GM12892 (cell line): Measurements from ENCODE around the gene PLA2G6.

Source experiments
- POLR2A ChIP-seq: IDR thresholded peaks from 2 replicates; pipeline ENCODE4 v1.6.1; 2011; ENCODE audit warnings: low read depth, low read length, control low read depth
- POLR2AphosphoS5 ChIP-seq: IDR thresholded peaks from 2 replicates; pipeline ENCODE4 v1.6.1; 2011; ENCODE audit warnings: low read depth, low read length, control low read depth

DNA sequence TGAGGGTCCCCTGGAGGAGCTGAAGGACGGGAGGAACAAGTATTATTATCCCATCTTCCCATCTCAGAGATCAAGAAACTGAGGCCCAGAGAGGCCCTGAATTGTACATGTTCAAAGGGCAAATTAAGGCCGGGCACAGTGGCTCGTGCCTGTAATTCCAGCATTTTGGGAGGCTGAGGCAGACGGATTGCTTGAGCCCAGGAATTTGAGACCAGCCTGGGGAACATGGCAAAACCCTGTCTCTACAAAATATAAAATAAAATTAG is 8.1 kb downstream of the PLA2G6 start:
- no peak for TF ChIP-seq POLR2AphosphoS5
- no peak for TF ChIP-seq POLR2A
